HG02610 (cell line): ENCODE data around the gene KLF2.
"Not testable (repeated sequence)": the region's sequence is repeated elsewhere in the genome, so short reads cannot be mapped to it uniquely, and the experiment has no call there.

ENCODE experiments used
- ATAC-seq: cut with Tn5 transposase; IDR thresholded peaks from one replicate; pipeline ENCODE4 v1.9.1; 2021; ENCODE audit warnings: mild to moderate bottlenecking, moderate library complexity; ENCODE audit not compliant: unreplicated experiment

The KLF2 gene

DNA sequence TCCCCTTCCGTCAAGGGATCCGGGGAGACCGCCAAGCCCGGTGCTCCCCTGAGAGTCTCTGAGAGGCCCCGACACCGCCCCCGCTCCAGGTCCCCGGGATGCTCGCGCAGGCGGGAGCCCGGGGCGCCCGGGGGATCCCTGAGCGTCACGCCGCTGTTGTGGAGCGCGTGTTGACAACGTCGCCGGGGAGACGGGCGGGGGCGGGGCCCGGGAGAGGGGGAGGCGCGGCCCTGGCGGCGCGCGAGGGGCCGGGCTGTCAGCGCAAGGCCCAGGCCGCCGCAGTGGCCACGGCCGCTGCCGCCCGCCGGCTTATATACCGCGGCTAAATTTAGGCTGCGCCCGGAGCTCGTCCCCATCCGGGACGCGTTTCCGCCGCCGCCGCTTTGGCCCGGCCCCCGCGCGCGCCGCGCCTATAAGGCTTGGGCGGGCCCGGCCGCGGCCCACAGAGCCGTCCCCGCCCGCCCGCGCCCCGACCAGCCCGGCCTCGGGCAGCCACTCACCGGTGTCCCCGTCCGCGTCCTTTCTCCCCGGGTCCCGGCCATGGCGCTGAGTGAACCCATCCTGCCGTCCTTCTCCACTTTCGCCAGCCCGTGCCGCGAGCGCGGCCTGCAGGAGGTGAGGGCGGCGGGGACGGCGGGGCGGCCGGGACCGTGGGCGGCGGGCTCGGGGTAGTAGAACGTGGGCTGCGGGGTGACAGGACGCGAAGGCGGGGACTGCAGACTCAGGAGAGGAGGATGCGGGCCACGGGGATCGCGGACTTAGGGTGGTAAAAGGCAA is at the start of gene KLF2:
KLF2 (plus strand) TSS at position 443 of the 777 bp plus-strand sequence; CDS start at position 541, 98 bp downstream.
- no peak for ATAC-seq

DNA sequence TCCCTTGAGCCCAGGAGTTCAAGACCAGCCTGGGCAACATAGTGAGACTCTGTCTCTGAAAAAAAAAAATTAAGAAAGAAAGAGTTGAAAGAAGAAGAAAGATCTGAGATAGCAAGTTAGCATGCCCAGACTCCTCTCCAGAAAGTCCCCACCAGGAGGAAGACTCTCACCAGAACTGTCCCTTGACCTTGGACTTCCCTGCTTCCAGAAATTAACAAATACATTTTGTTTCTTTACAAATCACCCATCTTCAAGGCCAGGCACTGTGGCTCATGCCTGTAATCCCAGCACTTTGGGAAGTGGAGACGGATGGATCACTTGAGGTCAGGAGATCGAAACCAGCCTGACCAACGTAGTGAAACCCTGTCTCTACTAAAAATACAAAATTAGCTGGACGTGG is 44.3 kb upstream of the KLF2 start:
- ATAC-seq, result no peak

DNA sequence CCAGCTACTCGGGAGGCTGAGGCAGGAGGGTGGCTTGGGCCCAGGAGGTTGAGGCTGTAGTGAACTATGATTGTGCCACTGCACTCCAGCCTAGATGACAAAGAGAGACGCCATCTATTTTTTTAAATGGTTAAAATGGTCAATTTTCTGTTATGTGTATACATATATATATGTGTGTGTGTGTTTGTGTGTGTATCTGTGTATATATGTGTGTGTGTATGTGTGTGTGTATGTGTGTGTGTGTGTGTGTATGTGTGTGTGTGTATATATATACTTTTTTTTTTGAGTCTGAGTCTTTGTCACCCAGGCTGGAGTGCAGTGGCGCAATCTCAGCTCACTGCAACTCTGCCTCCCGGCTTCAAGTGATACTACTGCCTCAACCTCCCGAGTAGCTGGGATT is 42.9 kb upstream of the KLF2 start:
- ATAC-seq, result no peak

DNA sequence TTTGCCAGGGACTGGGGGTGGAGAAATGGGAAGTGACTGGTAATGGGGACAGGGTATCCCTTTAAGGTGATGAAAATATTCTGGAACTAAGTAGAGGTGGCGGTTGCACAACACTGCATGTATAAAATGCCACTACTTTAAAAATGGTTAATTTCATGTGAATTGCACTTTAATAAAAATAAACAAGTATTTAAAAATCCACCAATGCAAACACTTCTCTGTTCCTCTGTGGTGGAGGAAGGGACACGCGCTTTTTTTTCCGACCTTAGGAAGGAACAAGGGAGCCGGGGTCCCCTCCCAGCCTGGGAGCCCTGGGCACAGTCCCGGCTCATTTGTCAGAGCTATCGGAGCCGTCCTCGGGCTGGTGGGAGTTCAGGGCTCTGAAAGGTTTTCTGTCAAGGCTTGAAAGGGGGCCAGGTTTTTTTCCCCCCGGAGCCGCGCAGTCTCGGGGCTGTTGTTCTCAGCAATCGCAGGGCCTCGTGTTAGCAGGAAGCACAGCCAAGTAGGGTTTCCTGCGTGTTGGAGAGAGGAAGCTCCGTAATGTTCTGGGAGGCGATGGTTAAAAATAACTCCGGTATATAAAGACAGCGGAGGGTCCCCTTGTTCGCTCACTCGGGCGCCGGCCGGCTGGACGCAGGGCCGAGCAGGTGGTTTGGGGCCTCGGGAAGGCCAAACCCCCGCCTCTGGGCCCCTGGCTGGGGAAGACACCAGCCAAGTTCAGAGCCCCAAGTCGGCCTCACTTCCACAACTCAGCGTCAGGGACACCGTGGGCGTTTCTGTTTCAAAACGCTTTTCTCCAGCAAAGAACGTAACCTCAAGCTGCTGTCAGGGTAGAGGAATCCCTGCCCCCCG is 41.2 kb upstream of the KLF2 start:
- no peak for ATAC-seq

DNA sequence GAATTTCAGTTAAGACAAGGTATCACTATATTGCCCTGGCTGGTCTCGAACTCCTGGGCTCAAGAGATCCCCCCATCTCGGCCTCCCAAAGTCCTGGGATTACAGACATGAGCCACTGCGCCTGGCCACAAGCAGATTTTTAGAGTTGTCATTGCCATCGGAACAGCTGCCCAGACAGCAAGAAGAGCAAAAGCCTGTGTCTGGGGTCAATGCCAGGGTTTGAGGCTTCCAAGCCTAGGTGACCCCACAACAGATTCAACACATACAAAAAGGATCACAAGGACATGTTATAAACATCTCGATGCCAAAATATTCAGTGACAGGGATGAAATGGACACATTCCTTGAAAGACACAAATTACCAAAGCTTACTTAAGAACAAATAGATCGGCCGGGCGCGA is 40.1 kb upstream of the KLF2 start:
- ATAC-seq, result no peak

DNA sequence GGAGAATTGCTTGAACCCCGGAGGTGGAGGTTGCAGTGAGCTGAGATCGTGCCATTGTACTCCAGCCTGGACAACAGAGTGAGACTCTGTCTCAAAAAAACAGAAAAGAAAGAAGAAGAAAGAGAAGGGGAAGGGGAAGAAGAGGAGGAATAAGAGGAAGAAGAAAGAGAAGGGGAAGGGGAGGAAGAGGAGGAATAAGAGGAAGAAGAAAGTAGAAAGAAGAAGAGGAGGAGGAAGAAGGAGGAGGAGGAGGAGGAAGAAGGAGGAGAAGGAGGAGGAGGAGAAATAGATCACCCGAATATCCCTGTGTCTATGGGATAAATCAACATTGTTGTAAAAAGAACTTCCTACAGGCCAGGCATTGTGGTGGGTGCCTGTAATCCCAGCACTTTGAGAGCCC is 39.5 kb upstream of the KLF2 start:
- ATAC-seq, result not testable (repeated sequence)

DNA sequence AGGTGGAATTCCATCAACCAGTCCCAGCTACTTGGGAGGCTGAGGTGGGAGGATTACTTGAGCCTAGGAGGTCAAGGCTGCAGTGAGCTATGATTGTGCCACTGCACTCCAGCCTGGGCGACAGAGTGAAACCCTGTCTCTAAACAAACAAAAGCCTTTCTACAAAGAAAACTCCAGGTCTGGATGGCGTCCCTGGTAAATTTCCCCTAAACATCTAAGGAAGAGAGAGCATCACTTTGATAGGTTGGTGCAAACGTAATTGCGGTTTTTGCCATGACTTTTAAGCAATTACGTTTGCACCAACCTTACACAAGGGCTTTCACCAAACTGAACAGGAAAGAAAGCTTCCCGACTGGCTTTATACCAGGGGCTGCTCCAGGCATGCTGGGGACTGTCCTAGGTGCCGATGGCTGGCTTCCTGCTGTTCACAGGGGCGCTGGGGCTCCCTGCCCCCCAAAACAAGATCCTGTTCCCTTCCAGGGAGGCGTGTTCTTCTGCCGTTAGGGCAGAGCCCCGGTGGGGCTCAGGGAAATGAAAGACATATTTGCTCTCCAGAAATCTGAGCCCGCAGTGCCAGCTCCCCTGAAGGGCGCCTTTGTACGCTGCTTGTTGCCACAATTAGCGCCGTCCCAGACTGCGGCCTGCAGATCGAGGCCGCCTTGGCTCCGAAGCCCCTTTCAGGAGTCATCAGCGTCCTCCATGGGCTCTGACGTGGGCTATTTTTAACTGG is 38.7 kb upstream of the KLF2 start:
- ATAC-seq, result no peak

DNA sequence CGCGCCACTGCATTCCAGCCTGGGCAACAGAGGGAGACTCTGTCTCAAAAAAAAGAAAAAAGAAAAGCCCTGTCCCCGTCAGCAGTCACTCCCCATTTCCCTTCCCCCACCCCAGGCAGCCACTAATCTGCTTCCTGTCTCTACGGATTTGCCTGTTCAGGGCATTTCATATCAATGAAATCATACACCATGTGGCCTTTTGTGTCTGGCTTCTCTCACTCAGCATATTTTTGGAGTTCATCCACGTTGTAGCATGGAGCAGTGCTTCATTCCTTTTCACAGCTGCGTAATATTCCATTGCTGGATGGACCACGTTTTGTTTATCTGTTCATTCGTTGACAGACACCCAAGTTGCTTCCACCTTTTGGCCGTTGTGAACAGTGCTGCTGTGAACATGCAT is 36.1 kb upstream of the KLF2 start:
- ATAC-seq, result no peak

DNA sequence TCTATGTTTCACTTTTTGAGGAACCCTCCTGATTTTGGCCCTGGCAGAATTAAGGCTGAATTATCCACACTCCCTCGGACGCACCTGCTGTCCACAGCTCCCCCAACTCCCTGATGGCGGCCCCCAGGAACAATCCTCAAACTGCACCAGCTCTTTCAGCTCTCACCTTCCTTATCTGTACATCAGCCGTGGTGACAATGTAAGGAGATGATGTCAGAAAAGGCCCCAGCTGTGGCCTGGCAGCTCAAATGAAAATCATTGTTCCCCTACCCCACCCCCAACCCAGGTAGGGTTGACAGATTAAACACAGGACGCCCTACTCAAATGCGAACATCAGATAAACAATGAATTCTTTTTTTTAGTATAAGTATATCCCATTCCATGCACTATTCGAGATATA is 35.0 kb upstream of the KLF2 start:
- ATAC-seq, result no peak

DNA sequence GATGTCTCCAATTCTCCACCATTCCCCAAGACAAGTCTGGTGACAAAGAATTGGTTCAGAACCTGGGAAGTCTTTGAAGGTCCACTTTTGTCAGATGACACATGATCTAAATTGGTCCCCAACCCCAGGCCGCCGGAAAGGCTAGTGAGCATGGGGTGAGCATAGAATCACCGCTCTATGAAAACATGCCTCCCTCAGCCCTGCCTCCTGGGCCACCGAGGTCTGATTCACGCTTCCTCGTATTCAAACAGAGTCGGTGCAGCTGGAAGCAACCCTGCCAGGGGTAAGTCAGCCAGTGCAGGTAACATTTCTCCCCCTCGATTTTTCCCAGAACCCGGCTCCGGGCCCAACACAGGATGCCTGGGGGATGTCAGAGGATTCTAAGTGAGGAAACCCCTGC is 33.9 kb upstream of the KLF2 start:
- no peak for ATAC-seq

DNA sequence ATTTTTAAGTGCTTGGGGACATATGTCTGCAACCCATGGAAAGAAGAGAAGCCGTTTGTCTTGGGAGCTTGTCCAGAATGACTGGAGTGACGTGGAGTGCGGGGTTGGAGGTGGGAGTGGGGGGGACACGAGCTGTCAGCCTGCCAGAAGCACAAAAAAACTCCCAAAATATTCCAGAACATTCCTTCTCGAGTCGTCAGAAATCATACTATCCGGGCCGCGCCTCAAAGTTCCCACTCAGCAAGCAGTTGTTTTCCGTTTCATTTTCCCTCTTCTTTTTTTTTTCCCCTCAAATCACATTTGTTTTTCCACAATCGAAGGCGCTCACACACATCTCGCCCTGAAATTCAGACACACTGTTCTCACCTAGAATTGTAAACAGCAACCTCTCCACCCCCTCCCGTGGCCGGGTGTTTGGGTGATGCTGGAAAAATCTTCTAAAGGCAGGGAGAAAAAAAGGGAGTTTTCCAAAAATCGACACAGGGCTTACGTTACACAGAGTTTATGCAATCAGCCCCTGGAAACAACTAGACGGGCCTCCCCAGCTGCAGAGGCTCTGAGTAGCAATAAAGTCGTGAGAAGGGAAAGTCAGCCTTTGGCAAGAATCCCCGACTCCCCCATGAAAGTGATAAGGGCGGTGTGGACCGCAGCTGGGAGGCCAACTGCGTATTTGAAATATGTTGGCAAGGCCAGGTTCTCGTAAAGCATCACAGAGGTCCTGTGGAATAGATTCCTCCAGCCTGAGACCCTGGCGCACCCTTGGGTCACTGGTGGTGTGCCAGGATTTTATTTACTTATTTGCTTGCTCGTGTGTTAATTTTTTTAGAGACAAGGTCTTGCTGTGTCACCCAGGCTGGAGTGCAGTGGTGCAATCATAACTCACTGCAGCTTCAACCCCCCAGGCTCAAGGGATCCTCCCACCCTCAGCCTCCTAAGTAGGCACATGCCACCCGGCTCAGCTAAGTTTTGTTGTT is 31.2 kb upstream of the KLF2 start:
- no peak for ATAC-seq

DNA sequence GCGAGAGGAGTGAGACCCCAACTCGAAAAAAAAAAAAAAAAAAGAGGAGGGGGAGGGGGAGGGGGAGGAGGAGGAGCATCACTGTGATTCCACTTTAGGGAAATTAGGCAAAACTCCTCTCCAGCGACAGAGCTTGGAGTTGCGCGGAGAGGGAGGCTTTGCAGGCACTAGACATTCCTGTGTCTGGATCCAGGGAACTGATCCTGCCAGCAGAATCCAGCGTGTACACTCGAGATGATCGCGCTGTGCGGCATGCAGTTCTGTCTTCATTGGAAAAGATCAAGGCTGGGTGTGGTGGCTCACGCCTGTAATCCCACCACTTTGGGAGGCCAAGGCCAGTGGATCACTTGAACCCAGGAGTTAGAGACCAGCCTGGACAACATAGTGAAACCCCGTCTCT is 29.6 kb upstream of the KLF2 start:
- no peak for ATAC-seq

DNA sequence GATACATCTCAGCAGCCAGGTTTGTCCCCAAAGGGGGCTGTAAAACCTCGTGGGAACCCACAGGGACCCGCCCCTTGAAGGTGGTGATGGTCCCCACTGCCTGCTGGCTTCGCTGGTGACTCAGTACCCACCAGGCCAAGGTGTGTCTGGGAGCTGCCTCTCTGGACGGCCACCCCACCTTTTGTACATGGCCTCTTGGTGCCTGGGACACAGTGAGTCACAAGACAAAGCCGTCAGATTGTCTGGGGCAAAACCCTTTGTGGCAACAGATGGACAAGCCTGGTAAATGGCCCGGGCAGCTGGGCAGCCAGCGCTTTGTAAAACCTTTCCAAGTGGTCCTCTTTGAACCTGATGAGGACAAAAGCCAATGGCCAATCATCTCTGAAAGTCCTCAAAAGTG is 27.9 kb upstream of the KLF2 start:
- ATAC-seq, result no peak

DNA sequence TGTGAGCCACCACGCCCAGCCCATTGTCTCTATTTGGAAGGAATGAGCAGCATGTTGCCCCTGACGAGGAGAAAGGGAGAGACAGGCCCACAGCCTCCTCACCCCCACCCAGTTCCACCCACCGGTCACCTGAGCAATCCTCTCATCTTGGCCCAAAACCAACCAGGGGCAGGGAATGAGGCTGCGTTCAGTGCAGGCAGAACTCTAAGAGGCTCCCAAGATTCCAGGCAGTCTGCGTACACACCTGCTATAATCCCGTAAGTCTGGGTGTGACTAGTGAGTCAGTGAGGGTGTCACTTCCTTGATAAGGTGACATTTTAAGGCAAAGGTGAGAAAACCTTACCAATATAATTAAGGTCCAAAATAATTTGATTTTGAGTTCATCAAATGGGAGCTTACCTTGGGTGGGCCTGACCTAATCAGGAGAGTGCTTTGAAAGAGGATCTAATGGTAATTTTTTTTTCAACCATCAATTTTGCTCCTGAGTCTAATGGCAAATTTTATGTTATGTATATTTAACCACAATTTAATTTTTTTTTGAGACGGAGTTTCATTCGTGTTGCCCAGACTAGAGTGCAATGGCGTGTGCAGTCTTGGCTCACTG is 26.9 kb upstream of the KLF2 start:
- ATAC-seq, result no peak

DNA sequence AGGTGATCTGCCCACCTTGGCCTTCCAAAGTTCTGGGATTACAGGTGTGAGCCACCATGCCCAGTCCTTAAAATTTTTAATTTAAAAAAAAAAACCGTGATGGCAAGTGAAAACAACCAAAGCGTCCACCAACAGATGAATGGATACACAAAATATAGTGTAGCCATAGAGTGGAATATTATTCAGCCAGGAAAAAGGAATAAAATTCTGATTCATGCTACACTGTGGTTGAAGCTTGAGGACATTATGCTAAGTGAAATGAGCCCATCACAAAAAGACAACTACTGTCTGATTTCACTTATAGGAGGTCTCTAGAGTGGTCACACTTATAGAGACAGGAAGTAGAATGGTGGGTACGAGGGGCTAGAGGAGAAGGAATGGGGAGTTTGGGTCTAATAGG is 26.3 kb upstream of the KLF2 start:
- no peak for ATAC-seq

DNA sequence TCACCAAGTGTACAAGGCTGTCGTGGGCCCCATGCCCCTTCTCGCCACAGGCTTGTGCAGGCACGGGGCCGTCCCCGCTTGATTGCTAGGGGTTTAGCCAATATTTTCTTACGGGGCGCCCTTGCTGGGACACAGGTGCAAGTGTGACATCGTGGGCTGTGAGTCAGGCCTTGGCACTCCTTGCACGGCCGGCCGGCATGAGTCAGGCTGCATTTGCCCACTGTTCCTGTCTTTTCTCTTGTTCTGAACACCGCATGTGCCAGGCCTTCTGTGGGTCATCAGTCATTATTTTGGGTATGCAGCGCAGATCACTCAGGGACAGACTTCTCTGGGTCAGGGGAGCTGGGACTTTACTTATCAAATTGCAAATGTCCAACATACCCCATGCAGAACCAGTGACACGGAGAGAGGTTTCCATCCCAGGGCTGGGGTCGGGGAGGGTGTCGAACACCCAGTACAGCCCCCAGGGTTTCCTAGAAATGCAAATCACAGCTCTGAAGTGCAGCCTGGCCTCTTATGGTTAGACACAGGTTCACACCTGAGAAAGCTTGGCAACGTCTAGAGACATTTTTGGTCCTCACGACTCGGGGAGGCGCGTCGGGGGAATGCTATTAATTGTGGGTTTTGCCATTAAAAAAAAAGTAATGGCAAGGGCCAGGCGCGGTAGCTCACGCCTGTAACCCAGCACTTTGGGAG is 22.5 kb upstream of the KLF2 start:
- ATAC-seq, result no peak

DNA sequence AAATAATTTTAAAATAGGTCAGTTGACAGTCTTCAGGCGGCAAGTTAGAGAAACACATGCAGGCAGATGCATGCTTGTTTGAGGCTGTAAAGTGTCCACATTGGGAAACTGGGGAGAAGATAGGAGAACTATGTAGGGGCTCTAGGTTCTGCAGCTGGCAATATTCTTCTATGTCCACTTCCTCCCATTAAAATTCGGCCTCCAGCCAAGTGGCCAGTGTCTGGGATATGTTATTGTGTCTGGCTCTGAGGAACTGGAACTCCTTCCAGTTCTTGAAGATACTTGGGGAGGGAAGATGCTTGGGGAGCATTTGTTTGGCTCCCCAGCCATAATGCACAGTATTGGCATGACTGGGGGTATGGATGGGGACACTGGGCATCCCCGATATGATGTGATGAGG is 20.9 kb upstream of the KLF2 start:
- no peak for ATAC-seq

DNA sequence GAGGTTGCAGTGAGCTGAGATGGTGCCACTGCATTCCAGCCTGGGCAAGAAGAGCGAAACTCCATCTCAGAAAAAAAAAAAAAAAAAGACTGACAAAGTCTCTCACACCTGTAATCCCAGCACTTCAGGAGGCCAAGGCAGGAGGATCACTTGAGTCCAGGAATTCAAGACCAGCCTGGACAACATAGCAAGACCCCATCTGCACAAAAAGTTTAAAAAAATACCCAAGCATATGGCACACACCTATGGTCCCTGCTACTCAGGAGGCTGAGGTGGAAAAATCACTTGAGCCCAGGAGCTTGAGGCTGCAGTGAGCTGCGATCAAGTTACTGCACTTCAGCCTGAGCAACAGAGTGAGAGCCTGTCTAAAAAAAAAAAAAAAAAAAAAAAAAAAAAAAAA is 20.1 kb upstream of the KLF2 start:
- ATAC-seq, result not testable (repeated sequence)

DNA sequence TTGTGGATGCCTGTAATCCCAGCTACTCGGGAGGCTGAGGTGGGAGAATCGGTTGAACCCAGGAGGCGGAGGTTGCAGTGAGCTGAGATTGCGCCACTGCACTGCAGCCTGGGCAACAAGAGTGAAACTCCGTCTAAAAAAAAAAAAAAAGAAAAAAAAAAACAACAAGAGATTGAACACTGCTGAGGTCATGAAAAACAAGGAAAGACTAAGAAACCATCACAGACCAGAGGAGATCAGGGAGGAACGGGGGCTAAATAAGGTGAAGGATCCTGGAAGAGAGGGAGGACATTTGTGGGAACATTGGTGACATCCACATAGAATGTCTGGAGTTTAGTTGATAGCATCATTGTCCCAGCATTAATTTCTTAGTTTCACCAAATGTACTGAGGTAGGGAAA is 19.6 kb upstream of the KLF2 start:
- not testable (repeated sequence) for ATAC-seq
